Measurements from ENCODE around the gene BCCIP.

DNA sequence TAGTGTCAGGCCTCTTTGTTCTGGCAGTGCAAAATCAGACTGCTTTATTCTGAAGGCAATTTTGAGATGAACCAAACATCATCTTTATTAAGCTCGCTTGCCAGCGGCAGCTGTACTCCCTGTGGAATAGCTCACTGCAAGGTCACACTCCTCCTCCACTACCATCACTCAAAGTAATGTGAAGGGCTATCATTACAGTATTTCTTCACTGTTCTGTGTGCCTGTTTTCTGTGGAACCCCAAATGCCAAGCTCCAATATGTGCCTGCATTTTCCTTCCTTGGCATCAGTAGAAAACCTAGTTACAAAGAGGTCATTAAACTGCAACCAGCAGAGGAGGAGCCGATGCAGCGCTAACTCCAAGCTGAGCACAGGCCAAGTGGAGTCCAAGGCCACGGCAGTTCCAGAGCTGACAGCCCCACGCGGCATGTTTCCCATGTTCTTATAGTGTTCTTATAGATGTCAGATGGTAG lies 21.4 kb downstream of the BCCIP start:
- TF ChIP-seq, protein P1, sequence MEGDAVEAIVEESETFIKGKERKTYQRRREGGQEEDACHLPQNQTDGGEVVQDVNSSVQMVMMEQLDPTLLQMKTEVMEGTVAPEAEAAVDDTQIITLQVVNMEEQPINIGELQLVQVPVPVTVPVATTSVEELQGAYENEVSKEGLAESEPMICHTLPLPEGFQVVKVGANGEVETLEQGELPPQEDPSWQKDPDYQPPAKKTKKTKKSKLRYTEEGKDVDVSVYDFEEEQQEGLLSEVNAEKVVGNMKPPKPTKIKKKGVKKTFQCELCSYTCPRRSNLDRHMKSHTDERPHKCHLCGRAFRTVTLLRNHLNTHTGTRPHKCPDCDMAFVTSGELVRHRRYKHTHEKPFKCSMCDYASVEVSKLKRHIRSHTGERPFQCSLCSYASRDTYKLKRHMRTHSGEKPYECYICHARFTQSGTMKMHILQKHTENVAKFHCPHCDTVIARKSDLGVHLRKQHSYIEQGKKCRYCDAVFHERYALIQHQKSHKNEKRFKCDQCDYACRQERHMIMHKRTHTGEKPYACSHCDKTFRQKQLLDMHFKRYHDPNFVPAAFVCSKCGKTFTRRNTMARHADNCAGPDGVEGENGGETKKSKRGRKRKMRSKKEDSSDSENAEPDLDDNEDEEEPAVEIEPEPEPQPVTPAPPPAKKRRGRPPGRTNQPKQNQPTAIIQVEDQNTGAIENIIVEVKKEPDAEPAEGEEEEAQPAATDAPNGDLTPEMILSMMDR (IDR thresholded peaks at IDR 0.05) = no peak
- TF ChIP-seq, protein P2, sequence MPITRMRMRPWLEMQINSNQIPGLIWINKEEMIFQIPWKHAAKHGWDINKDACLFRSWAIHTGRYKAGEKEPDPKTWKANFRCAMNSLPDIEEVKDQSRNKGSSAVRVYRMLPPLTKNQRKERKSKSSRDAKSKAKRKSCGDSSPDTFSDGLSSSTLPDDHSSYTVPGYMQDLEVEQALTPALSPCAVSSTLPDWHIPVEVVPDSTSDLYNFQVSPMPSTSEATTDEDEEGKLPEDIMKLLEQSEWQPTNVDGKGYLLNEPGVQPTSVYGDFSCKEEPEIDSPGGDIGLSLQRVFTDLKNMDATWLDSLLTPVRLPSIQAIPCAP (CRISPR knock-in tag; IDR thresholded peaks at IDR 0.05) = no peak
- TF ChIP-seq FOXP1 (CRISPR knock-in tag; IDR thresholded peaks at IDR 0.05; ENCODE audit: borderline replicate concordance) = no peak
- no peak for TF ChIP-seq TCF7 (CRISPR knock-in tag; IDR thresholded peaks at IDR 0.05; ENCODE audit: low read depth)
- TF ChIP-seq, protein P3, sequence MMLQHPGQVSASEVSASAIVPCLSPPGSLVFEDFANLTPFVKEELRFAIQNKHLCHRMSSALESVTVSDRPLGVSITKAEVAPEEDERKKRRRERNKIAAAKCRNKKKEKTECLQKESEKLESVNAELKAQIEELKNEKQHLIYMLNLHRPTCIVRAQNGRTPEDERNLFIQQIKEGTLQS (CRISPR knock-in tag; conservative IDR thresholded peaks at IDR 0.05) = no peak
- TF ChIP-seq, protein P4, sequence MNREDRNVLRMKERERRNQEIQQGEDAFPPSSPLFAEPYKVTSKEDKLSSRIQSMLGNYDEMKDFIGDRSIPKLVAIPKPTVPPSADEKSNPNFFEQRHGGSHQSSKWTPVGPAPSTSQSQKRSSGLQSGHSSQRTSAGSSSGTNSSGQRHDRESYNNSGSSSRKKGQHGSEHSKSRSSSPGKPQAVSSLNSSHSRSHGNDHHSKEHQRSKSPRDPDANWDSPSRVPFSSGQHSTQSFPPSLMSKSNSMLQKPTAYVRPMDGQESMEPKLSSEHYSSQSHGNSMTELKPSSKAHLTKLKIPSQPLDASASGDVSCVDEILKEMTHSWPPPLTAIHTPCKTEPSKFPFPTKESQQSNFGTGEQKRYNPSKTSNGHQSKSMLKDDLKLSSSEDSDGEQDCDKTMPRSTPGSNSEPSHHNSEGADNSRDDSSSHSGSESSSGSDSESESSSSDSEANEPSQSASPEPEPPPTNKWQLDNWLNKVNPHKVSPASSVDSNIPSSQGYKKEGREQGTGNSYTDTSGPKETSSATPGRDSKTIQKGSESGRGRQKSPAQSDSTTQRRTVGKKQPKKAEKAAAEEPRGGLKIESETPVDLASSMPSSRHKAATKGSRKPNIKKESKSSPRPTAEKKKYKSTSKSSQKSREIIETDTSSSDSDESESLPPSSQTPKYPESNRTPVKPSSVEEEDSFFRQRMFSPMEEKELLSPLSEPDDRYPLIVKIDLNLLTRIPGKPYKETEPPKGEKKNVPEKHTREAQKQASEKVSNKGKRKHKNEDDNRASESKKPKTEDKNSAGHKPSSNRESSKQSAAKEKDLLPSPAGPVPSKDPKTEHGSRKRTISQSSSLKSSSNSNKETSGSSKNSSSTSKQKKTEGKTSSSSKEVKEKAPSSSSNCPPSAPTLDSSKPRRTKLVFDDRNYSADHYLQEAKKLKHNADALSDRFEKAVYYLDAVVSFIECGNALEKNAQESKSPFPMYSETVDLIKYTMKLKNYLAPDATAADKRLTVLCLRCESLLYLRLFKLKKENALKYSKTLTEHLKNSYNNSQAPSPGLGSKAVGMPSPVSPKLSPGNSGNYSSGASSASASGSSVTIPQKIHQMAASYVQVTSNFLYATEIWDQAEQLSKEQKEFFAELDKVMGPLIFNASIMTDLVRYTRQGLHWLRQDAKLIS (CRISPR knock-in tag; IDR thresholded peaks at IDR 0.05; ENCODE audit: borderline replicate concordance) = no peak
- TF ChIP-seq SP1 (CRISPR knock-in tag; conservative IDR thresholded peaks at IDR 0.05) = no peak

Data from WTC11 (cell line).